Kasumi-1 (cell line): Measurements from ENCODE around the gene MEIKIN.

Experiments used
- DNase-seq, 2 experiments: peaks; one replicate each; lab custom pipeline; 2025; lab: John Stamatoyannopoulos, UW

The MEIKIN gene

DNA sequence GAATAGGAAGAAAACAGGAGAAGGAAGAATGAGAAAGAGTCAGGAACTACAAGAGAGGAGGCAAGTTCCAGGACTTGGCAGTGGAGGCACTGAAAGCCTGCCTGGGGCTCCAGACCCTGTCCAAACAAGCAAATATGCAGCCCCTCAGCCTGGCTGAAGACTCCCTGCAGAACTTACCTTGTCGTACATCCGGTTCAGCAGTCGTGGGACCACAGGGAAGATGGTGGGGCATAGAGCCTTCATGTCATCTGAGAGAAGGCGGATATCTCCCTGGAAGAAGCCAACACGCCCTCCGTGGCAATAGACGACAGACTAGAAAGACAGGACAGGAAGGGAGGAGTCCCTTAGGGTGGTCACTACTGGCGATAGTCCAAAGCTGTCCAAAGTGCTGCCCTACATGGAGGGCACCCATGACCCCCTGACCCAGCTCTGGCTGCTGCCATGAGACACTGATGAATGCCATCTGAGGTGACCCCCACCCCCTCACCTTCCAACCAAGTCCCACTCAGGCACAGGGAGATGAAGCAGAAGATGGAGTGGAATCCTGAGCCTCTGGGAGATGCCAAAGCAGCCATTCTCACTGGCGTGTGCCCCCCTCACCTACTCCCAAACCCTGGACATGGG is 27.7 kb upstream of the MEIKIN start:
- DNase-seq = no peak

DNA sequence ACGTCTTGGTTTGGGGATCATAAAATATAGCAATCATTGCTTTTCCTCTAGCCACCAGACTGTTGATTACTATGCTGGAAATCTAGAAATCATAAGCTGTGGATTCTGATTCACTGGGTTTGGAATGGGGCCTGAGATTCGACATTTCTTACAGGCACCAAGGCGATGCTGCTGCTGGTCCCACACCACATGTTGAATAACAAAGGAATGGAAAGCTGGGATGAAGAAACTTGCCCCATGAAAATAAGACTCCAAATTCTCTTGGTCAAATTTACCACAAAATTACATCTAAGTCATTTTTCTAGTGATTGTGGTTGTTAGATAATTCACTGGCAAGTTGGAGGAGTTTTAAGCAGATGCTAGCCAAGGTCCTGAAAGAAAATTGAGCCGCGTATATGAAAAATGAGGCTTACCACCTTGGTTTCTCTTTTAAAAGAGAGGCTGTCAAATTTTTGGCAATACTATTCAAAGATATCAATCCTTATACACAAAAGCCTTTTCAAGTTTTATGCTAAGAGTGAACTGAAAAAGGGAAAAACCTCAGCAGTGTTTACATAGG is 23.0 kb upstream of the MEIKIN start:
- DNase-seq = peak; percentile 2 to 17

DNA sequence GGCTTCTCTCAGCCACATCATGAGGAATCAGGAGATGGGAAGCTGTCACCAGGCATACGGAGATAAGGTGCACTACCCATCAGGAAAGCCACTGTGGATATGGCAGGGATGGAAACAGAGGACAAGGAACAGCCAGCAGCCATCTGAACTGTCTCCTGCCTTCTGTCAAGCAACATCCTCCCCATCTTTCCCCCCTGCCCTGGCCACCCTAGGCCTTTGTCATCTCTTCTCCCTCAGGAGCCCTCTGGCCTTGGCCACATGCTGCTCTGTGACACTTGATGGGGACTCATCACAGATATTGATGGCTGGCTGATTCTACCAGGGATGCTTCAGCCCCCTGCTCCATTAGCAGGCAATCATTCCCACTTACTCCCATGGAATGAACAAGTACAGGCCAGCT is 21.1 kb upstream of the MEIKIN start:
- DNase-seq = no peak

DNA sequence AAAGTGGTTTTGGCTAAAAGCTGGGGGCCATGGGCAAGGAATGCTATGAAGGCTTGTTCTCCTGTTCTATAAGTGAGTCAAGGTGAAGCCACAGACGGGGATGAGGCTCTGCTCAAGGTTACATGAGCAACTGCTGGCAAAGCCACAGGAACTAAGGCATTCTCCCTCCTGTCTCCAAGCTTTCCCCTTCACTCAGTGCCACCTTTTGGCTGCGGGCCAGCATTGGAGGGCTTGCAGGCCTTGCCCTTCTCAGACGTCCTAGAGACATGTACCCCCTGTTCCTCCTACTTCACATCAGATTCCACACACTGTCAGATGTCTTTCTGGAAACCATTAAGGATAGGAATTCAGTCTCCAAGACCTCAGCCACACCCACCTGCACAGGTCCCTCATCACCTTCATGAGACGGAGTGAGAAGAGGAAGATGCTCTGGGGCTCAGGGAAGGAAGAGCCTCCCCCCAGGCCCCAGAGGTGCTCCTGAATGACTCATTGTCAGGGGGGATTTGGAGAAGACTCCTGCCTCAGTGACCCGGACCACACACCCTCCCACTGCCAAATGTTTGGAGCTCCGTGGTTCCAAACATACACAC is 20.5 kb upstream of the MEIKIN start:
- DNase-seq = no peak

DNA sequence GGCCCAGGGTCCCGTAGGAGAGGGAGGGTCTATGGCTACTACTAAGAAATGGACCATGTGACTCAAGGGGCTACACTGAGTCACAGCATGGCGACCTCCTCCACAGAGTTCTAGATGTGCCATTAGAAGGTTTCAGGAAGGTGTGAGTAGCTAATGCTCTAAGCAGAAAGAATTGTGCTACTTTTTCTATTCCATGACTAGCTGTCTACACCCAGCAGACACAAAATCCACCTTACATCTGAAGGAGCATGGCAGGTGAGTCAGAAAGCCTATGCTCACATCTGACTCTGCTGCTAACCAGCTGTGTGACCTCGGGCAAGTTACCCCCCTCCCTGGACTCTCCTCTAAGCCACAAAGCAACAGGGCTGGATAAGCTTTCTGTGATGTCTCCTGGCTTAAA is 14.4 kb upstream of the MEIKIN start:
- no peak for DNase-seq

DNA sequence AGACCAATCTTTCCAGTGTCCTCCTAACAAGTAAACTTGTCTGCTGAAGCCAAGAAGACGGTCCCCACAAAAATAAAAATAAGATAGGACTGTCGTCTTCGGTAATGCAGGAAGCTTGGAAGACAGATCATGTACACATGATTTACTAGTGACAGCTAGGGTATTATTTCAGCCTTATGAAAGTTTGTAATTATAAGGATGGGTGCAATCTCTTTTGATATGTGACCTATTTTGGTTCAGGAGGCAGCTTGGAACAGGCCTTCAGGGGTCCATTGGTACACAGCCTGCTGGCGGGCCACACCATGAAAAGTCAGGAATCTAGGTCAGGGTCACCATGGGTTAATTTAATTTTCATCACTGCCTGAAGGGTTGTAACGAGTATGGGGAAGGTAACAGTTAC is 13.7 kb upstream of the MEIKIN start:
- no peak for DNase-seq

DNA sequence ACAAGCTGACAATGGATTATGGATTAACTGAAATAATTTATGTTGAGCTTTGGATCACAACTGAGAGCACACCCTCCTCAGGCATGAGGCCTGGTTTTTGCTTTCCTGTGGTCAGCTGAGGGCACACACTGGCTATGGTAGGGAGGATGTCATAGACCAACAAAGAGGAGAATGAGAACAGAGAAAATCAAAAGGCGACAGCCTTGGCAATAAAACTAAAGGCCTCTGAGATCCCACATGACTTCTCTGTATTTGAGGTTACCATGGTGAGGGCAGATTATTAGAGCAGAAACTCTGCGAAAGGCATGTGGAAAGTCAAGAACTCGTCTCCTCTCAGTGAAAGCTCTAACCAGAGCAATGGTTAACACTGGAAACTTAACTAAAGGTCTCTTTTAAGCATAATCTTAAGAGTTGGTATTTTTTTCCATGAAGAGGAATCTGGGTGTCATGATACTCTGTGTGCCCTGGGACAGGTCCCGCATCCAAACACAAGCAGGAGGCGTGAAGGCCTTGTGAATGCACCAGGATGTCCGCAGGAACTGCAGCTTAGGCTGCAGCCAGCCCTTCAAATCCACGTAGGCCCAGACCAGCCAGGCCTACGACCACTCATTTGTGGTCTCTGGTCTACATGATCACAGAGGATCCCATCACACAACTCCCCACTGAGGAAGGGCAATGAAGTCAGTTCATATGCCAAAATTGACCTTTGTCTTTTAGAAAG is 12.4 kb upstream of the MEIKIN start:
- no peak for DNase-seq

DNA sequence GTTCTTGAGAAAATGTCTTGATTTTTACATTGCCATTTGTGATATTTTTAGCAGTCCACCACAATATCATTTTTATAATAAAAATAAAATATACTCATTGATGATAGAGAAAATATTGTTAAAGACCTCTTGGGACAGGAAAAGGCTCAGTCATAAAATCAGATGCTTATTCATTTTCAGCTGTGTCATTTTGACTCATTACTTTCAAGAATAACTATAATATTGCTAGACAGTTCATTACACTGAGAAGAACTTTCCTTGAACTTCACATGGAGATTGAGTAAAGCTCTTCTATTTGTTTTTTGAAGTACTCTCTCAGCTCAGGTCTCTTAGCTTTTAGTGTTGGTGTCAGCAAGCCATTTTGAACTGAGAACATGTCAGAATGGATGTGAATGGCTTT is 8.5 kb upstream of the MEIKIN start:
- no peak for DNase-seq

DNA sequence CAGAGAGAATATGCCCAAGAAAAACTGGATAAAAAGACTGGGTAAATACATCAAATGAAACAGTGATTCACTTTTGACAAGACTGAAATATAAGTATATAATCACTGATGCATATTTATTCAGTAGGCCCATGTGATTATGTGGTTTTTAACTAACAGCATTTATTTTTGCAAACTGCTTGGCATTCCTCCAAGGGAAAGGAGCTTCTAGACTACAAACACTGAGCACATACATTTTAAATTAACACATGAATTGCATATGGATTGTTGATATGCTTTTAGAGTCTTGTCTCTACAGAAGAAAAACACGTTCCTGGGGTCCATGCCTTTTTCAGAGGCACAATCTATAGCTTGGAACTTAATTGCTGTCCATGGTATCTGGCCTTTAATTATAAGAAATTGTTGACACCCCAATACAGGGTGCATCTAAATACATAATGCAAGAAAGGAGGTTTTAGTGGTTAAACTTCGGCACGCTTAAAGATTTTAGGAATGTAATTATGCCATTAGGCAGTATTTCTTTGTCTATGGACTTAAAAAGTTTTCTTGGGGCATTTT is 6.9 kb upstream of the MEIKIN start:
- DNase-seq = peak in 1 of 2 experiments; percentile 12

DNA sequence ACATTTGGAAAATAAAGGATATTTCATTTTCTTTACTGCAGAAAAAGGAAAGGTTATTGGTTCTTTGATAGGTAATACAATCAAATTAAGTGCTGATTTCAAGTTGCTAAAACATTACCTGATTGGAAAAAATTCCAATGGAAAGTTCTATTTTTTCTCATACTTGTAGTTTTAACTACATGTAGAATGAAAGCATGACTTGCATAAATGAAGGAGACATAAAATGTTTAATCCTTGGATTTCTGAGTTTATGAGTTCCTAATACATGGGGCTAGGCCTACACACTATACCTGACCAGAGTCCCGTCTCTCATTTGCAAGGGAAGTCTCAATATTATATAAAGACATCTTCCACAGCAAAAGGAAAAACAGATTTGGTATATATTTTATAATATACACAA is 5.2 kb upstream of the MEIKIN start:
- no peak for DNase-seq

DNA sequence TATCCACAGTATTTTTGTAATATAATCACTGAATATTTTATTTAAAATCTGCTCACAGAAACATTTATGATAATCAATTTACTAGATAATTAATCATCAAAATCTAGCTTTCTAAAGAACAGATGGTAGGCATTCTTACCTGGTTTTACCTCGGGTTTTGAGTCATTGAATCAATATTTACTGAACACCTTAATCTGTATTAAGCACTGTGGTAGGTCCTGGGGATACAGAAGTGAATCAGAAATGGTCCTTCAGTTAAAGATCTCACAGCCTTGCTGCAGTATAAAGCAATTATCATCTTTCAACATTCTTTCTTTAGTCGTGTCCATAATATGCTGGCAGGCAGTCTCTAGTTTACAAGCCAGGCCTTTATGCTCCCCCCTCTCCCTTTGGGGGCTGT is 2.0 kb upstream of the MEIKIN start:
- DNase-seq = no peak

DNA sequence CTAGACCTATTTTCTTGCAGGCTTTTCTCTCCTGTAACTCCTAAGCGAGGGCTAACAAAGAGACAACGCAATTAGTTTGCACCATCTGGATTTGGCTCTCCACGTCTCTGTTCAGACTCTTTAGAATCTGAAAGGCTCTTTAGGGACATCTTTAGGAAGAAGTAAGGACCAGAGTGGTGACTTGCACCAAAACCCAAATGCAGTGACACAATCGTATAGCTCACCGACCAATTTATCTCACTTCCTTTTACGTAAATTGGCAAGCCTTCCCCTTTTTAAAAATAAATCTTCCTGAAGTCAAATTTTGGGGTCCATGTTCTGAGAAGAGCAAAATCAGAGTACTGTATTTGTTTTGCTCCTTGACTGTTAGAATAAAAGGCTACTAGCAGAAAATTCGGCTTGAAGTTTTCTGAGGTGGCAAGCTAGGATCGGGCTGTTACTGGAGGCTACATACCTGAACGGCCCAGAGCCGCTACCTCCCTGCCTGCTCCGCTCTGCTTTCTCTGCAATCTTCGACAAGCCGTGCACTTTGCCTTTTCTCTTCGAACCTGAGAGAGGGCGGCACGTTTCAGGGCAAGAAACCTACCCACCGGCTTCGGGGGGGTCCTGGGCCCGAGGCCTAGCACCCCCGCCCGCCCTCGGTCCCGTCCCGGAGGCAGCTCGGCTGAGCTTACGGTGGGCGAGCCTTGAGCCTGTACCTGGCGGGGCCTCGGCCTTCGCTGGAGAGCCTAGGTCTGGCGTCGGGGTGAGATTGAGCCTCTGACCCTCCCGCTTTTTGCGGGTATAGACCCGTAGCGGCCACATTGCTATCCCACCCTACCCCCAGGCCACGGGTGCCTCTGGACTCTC is 537 bp downstream of the MEIKIN start:
- peak; percentile 27 to 31 for DNase-seq

DNA sequence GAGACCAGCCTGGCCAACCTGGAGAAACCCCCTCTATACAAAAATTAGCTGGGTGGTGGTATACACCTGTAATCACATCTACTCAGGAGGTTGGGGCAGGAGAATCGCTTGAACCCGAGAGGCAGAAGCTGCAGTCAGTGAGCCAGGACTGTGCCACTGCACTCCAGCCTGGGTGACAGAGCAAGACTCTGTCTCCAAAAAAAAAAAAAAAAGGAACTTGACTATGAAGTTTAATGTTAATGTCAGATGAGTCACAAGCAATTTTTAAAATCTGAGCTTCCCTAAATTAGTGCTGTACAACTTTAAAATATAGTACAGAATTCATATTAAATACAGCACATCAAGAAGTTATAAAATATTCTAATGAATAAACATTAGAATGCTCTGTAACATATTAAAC is 1.5 kb downstream of the MEIKIN start:
- peak; percentile 22 to 35 for DNase-seq

DNA sequence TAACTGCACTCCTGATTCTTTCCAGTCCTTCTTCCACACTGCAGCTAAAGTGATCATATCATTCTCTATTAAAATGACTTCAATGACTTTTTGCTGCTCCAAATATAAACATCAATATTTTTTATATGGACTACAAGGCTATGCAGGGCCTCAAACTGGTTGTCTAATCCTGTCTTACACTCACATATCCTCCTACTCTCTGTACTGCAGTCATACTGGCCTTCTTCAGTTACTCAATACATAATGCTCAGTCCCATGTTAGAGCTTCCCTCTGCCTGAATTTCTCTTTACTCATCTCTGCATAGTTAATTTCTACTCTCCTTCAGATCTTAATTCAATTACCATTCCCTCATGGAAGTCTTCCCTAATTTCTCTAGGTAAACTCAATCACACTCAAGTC is 3.4 kb downstream of the MEIKIN start:
- no peak for DNase-seq

DNA sequence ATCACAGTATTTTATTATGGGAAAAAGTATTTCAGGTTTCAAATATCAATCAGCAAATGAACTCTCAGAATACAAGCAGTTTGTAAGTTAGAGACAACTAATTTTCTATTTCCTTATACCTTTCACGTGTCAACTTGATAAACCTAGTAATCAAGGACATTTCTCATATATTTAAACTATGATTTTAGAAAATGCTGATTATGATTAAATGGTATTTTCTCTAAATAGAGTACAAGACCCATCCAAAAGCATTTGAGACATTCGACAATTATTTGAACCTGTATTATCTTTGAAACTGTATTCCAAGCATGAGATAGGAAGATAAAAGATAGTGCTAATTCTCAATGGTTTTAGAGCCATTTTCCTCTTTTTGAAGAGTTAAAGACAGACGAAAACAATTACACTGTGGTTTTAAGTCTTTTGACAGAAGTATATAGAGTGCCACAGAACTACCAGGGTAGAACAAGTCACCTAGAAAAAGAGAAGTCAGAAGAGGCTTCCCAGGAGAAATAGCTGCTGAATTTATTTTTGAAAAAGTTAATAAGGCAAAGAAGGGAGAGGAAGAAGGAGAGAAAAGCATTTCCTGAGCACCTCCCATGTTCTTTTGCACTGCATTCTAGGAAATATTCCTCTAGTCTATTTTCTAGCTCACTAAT is 5.6 kb downstream of the MEIKIN start:
- peak; percentile 6 to 11 for DNase-seq

DNA sequence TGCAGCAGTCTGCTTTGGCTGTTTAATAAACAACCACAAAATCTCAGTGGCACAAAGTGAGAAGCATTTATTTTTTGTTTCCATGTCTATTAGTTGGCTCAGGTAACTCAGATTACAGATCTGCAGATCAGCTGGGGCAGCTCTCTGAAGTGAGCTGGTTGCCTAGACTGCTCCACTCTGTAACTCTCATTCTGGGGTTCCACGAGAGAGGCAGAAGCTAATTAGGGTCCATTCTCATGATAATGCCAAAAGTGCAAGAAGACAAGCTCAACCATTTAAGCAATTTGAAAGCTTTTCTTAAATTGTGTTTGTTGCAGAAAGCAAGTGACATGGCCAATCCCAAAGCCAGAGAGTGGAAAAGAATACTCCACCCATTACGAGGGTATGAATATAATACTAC is 13.2 kb downstream of the MEIKIN start:
- DNase-seq = no peak

DNA sequence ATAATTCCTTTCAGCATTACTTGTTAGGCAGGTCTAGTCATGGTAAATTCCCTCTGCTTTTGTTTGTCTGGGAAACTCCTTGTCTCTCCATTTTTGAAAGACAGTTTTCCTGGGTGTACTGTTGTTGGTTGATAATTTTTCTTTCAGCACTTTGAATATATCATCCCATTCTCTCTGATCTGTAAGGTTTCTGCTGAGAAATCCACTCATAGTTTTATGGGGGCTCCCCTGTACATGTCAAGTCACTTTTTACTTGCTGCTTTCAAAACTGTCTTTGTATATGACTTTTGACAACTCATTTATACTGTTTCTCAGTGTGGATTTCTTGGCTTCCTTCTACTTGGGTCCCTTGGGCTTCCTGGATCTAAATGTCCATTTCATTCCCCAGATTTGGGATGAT is 16.5 kb downstream of the MEIKIN start:
- DNase-seq = no peak

DNA sequence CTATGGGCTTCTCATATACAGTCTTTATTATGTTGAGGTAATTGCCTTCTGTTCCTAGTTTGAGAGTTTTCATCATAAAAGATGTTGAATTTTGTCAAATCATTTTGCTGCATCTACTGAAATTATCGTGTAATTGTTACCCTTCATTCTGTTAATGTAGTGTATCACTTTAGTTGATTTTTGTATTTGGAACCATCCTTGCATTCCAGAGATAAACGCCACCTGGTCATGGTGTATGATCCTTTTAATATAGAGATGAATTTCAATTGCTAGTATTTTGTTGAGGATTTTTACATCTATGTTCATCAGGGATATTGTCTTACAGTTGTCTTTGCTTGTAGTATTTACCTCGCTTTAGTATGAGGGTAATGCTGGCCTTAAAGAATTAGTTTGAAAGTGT is 19.3 kb downstream of the MEIKIN start:
- DNase-seq = no peak

DNA sequence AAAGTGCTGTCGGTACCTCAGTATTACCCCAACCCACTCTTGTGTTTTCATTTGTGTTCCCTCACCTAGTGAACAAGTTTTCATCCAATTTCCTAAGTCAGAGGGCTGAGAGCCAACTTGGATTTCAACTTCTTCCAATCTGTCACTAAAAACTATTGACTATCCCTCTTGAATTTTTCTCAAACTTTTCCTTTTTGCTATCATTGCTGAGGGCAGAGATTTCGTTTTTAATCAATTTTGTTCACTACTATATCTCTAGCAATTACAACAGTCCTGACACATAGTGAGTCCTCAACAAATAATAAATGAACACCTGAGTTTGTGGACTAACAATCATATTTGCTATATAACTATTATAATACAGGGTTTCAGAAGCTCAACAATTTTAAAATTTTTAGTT is 29.0 kb downstream of the MEIKIN start:
- DNase-seq = no peak

DNA sequence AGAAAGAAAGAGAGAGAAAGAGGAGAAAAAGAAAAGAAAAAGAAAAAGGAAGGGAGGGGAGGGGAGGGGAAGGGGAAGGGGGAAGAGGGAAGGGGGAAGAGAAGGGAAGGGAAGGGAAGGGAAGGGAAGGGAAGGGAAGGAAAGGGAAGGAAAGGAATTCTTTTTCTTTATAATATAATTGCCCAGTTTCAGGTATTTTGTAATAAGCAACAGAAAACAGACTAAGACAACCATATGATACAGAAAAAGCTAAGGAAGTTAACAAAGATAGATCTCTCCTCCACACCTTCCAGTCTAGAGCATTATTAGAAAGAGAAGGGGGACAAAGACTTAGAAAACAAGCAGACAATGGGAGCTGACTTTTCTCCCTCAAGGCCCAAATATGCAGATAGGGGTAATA is 31.0 kb downstream of the MEIKIN start:
- no peak for DNase-seq

DNA sequence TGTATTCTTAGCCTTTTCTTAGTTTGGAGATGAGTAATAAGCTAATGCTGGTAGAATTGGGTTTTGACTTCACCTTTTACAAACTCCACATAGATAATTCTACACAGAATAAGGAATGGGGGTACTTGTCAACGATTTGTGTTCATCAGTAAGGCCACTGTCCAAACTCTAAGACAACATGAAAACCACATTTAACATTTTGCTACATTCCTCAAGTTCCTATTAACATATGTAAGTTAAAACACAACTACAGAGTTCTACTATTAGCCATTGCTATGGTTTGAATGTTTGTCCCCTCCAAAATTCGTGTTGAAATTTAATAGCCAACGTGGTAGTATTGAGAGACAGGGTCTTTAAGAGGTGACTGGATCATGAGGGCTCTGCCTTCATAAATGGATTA is 31.9 kb downstream of the MEIKIN start:
- no peak for DNase-seq

DNA sequence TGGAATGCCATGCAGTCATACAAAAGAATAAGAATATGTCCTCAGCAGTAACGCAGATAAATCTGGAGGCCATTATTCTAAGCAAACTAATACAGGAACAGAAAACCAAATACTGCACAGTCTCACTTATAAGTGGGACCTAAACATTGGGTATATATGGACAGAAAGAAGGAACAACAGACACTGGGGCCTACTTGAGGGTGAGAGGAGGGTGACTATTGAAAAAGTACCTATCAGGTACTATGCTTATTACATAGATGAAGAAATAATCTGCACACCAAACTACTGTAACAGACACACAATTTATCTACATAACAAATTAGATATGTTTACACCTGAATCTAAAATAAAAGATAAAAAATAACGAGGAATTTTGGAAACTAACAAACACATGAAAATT is 38.8 kb downstream of the MEIKIN start:
- no peak for DNase-seq
